NCI-H1092 (cell line): ENCODE data around the gene ZBTB22.
"Not testable (repeated sequence)": the region's sequence is repeated elsewhere in the genome, so short reads cannot be mapped to it uniquely, and the experiment has no call there.

Source experiments
- DNase-seq: peaks from one replicate; lab custom pipeline; 2025; lab: John Stamatoyannopoulos, UW

Gene ZBTB22

GRCh38 chr6:33298773-33299236 is 18.7 kb downstream of the ZBTB22 start, which contains the start of gene RGL2:
Gene RGL2 (minus strand): TSS chr6:33298942. CDS start chr6:33298610, 332 bp downstream.
- DNase-seq: peak; percentile 53

GRCh38 chr6:33297956-33298772 is 19.4 kb downstream of the ZBTB22 start:
- no peak for DNase-seq

GRCh38 chr6:33297406-33297955 is 20.1 kb downstream of the ZBTB22 start:
- DNase-seq: no peak

GRCh38 chr6:33296797-33297405 is 20.6 kb downstream of the ZBTB22 start:
- no peak for DNase-seq

- DNase-seq: no peak
Observed at GRCh38 chr6:33295621-33296369, 21.7 kb downstream of the ZBTB22 start.

- no peak for DNase-seq
Observed at GRCh38 chr6:33294086-33294823, 23.3 kb downstream of the ZBTB22 start.

- no peak for DNase-seq
Observed at GRCh38 chr6:33292996-33293682, 24.4 kb downstream of the ZBTB22 start.

GRCh38 chr6:33290459-33290858 is 27.1 kb downstream of the ZBTB22 start:
- no peak for DNase-seq

GRCh38 chr6:33289784-33290315 is 27.7 kb downstream of the ZBTB22 start:
- no peak for DNase-seq

GRCh38 chr6:33288921-33289783 is 28.4 kb downstream of the ZBTB22 start, which contains the start of the genes PFDN6 and WDR46:
Gene PFDN6 (plus strand): TSS chr6:33289601. CDS start chr6:33289857, 256 bp downstream.
Gene WDR46 (minus strand): TSS chr6:33289239. CDS start chr6:33289170, 69 bp downstream.
- DNase-seq: peak; percentile 64

GRCh38 chr6:33288141-33288920 is 29.2 kb downstream of the ZBTB22 start:
- no peak for DNase-seq

GRCh38 chr6:33286946-33287914 is 30.3 kb downstream of the ZBTB22 start:
- DNase-seq: no peak

- DNase-seq: not testable (repeated sequence)
Observed at GRCh38 chr6:33285214-33285613, 32.3 kb downstream of the ZBTB22 start.

- DNase-seq: no peak
Observed at GRCh38 chr6:33280539-33280938, 37.0 kb downstream of the ZBTB22 start.

GRCh38 chr6:33279971-33280511 is 37.5 kb downstream of the ZBTB22 start:
- DNase-seq: no peak

- DNase-seq: no peak
Observed at GRCh38 chr6:33279257-33279695, 38.3 kb downstream of the ZBTB22 start.

GRCh38 chr6:33278810-33279209 is 38.7 kb downstream of the ZBTB22 start:
- no peak for DNase-seq
